ENCODE data around the gene LSM12. TPM values are rescaled to one million over a fixed set of nuclear protein-coding genes. Genes with fewer than 3 reads are reported as not detected.

The LSM12 gene
- total and polyA plus RNA-seq, 2 of the 8 experiments (the other 6 are each of a cell fraction or from before 2014, with no cell fraction given) = 69.8 to 142 TPM

DNA sequence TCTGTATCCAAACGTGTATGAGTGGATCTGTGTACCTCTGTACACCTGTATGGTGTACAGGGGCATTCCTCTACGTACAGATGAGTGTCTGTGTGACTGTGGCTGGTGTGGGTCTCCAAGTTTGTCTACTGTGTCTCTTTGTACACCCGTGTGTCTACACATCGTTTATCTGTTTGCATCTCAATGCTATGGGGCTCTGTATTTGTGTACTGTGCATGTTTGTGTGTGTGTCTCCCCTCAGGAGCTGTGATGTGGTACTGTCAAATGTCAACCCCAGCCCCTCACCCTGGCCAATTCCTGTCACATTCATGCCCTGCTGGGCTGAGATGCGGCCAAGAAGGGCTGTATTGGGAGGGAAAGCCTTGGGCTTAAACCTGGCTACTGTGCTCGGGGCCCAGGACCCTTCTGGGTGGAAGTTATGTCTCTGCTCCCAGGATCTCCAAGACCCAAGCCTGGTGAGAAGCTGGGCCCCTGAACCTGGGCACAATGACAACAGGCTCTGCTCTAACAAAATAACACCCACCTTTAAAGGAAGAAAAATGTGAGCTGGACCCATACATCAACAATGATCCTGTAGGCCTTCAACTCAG is 65.5 kb downstream of the LSM12 start:
- no peak for FAIRE-seq
- WGBS, 2 experiments (ENCODE audit: extremely low coverage in 1 of 2, insufficient coverage in 1 of 2, insufficient read length in 1 of 2, insufficient replicate concordance in 2 of 2, low coverage in 1 of 2, low lambda C conversion rate in 2 of 2, missing lambda C conversion rate in 1 of 2) = 91% methylated on average over 6 of the region's 6 CpGs; no CpG with 5 or more reads in 1 of the 2 experiments
- TF ChIP-seq SUZ12 (IDR thresholded peaks at IDR 0.05; ENCODE audit: low read length) = no peak
- no peak for TF ChIP-seq GABPA (IDR thresholded peaks at IDR 0.05; ENCODE audit: borderline replicate concordance, insufficient read depth, low read length)
- no peak for TF ChIP-seq E2F6 (IDR thresholded peaks at IDR 0.05)
- TF ChIP-seq SIN3A (conservative IDR thresholded peaks at IDR 0.05 in 1 of 2, IDR thresholded peaks at IDR 0.05 in 1 of 2; ENCODE audit: low read depth in 1 of 2, low read length in 2 of 2) = no peak
- no peak for TF ChIP-seq USF2 (IDR thresholded peaks at IDR 0.05; ENCODE audit: low read length)
- no peak for TF ChIP-seq BACH1 (IDR thresholded peaks at IDR 0.05; ENCODE audit: low read length)
- no peak for TF ChIP-seq TCF12 (IDR thresholded peaks at IDR 0.05; ENCODE audit: low read depth, low read length)
- TF ChIP-seq KDM5A (IDR thresholded peaks at IDR 0.05; ENCODE audit: low read length) = no peak
- TF ChIP-seq RBBP5 (IDR thresholded peaks at IDR 0.05; ENCODE audit: borderline replicate concordance, low read depth, low read length) = no peak

More for the DNA sequence above, 65.5 kb downstream of the LSM12 start:
- DNase-seq (ENCODE audit: low read depth in 1 of 2, low spot score in 2 of 2) = no peak
- H3K23ac ChIP-seq (ENCODE audit: insufficient read length) = no peak overlapping the region
- H2BK15ac ChIP-seq (ENCODE audit: low read length) = no peak overlapping the region
- H3K79me1 ChIP-seq (ENCODE audit: low read depth, low read length) = no peaks in the 10 kb centered on the region
- no peaks in the 10 kb centered on the region for H3K79me2 ChIP-seq (ENCODE audit: control insufficient read depth in 1 of 2, insufficient read depth in 2 of 2, low read length in 2 of 2)
- H3K27me3 ChIP-seq (replicated peaks in 1 of 4; ENCODE audit: control insufficient read depth in 3 of 4, extremely low read depth in 1 of 4, insufficient read depth in 3 of 4, low read length in 3 of 4) = peaks cover 0 to 19% (median 16%) of the 10 kb centered on the region in 4 experiments; a peak in 6 of 7 replicates
- no peak overlapping the region for H3K4me3 ChIP-seq (ENCODE audit: extremely low read depth in 1 of 4, insufficient read depth in 2 of 4, low read depth in 3 of 4, low read length in 4 of 4)
- no peak overlapping the region for H2AFZ ChIP-seq (ENCODE audit: low read length)
- H3K4ac ChIP-seq (replicated peaks; ENCODE audit: insufficient read length, low read depth, low read length) = no peak overlapping the region
- H3K4me2 ChIP-seq (ENCODE audit: insufficient read depth in 1 of 2, low read depth in 2 of 2, low read length in 2 of 2) = no peak overlapping the region
- H3K9ac ChIP-seq (replicated peaks in 1 of 4; ENCODE audit: extremely low read depth in 1 of 4, low read depth in 3 of 4, low read length in 3 of 4) = no peak overlapping the region
- H3K27ac ChIP-seq (ENCODE audit: low read depth, low read length) = no peak overlapping the region
- ChIA-PET POLR2A (ENCODE audit: partially characterized antibody) (interaction anchor here (2.1 kb wide), 1 partner anchor 66 kb away, joined by 8 read pairs; the partner anchor contains the start of gene LSM12), CTCF (ENCODE audit: partially characterized antibody) (interaction anchor here (0.6 to 22.7 kb wide), 9 partner anchors 11 to 349 kb away, joined by 3 to 416 read pairs (median 4); partner anchors contain the start of gene PPY)
- H3K36me3 ChIP-seq (ENCODE audit: control insufficient read depth in 2 of 4, insufficient read depth in 4 of 4, low read length in 3 of 4) = no peaks in the 10 kb centered on the region
- H4K8ac ChIP-seq (ENCODE audit: extremely low read depth, insufficient read depth, low read length) = no peak overlapping the region
- H2BK20ac ChIP-seq (ENCODE audit: low read length) = no peak overlapping the region
- no peak overlapping the region for H2BK120ac ChIP-seq (replicated peaks; ENCODE audit: low read depth, low read length)
- H4K91ac ChIP-seq (replicated peaks; ENCODE audit: insufficient read length, low read length) = no peak overlapping the region
- no peak overlapping the region for H4K5ac ChIP-seq (ENCODE audit: insufficient read length, low read depth, low read length)
- no peak overlapping the region for H3K14ac ChIP-seq (ENCODE audit: insufficient read length)
- H3K9me3 ChIP-seq (ENCODE audit: insufficient read depth in 2 of 2, low read depth in 1 of 2, low read length in 1 of 2) = no peaks in the 10 kb centered on the region
- H3K18ac ChIP-seq (ENCODE audit: extremely low read depth, low read length) = no peak overlapping the region
- H3K4me1 ChIP-seq (replicated peaks in 1 of 4; ENCODE audit: control insufficient read depth in 3 of 4, insufficient read depth in 4 of 4, low read length in 3 of 4) = peaks cover 0 to 8% (median 4%) of the 10 kb centered on the region in 4 experiments; a peak in 5 of 7 replicates
- peaks cover 16% of the 10 kb centered on the region for H3K23me2 ChIP-seq (ENCODE audit: low read depth, low read length)
- H2BK5ac ChIP-seq (ENCODE audit: low read depth, low read length) = no peak overlapping the region
- H3K56ac ChIP-seq (replicated peaks; ENCODE audit: insufficient read length, low read depth, low read length) = no peak overlapping the region
- no peak overlapping the region for H2AK5ac ChIP-seq (ENCODE audit: low read depth, low read length)
- H2BK12ac ChIP-seq (ENCODE audit: low read depth, low read length) = no peak overlapping the region
- H4K20me1 ChIP-seq (replicated peaks in 1 of 2; ENCODE audit: control insufficient read depth in 1 of 2, insufficient read depth in 2 of 2, low read length in 2 of 2) = peaks cover 0 to 6% of the 10 kb centered on the region in 2 experiments

Data from H1 (cell line).